GM19193 (cell line): Measurements from ENCODE around the gene SRP72.

Experiments
- POLR2A ChIP-seq: IDR thresholded peaks from 4 replicates; pipeline ENCODE4 v1.6.1; 2011; ENCODE audit not compliant: insufficient read depth, insufficient read length; ENCODE audit errors: extremely low read depth

SRP72 gene

GRCh38 chr4:56467284-56468096, at the start of gene SRP72:
Gene SRP72, plus strand, starts transcription at chr4:56467617. Its CDS starts 19 bp downstream, at chr4:56467636.
- TF ChIP-seq POLR2A, result peak; percentile 88

- TF ChIP-seq POLR2A, result no peak
Measured at GRCh38 chr4:56424176-56424575, 43.2 kb upstream of the SRP72 start.

- TF ChIP-seq POLR2A, result no peak
Measured at GRCh38 chr4:56424697-56425514, 42.5 kb upstream of the SRP72 start.

- no peak for TF ChIP-seq POLR2A
Measured at GRCh38 chr4:56425518-56425917, 41.9 kb upstream of the SRP72 start.

- TF ChIP-seq POLR2A, result no peak
Measured at GRCh38 chr4:56426273-56426672, 41.1 kb upstream of the SRP72 start.

- no peak for TF ChIP-seq POLR2A
Measured at GRCh38 chr4:56427179-56427578, 40.2 kb upstream of the SRP72 start.

- TF ChIP-seq POLR2A, result no peak
Measured at GRCh38 chr4:56430203-56430602, 37.2 kb upstream of the SRP72 start.

GRCh38 chr4:56433280-56433679, 34.1 kb upstream of the SRP72 start:
- TF ChIP-seq POLR2A, result no peak

GRCh38 chr4:56434599-56435139, 32.7 kb upstream of the SRP72 start:
- TF ChIP-seq POLR2A, result no peak

- peak; percentile 78 for TF ChIP-seq POLR2A
Measured at GRCh38 chr4:56435140-56435926, 32.1 kb upstream of the SRP72 start, which contains the start of gene PPAT. Gene PPAT, minus strand, starts transcription at chr4:56435615. Its CDS starts 138 bp downstream, at chr4:56435477.

GRCh38 chr4:56438766-56439165, 28.7 kb upstream of the SRP72 start:
- no peak for TF ChIP-seq POLR2A

GRCh38 chr4:56440983-56441382, 26.4 kb upstream of the SRP72 start:
- TF ChIP-seq POLR2A, result no peak

GRCh38 chr4:56444719-56445118, 22.7 kb upstream of the SRP72 start:
- no peak for TF ChIP-seq POLR2A

GRCh38 chr4:56445699-56446098, 21.7 kb upstream of the SRP72 start:
- TF ChIP-seq POLR2A, result no peak

- TF ChIP-seq POLR2A, result no peak
Measured at GRCh38 chr4:56448301-56448700, 19.1 kb upstream of the SRP72 start.

GRCh38 chr4:56450342-56450741, 17.1 kb upstream of the SRP72 start:
- TF ChIP-seq POLR2A, result no peak

- TF ChIP-seq POLR2A, result no peak
Measured at GRCh38 chr4:56460085-56460484, 7.3 kb upstream of the SRP72 start.
